ENCODE results near the gene TMEM219.
A peak's percentile ranks its signal among the peaks of the same experiment; 100 is the strongest.

The TMEM219 gene

DNA sequence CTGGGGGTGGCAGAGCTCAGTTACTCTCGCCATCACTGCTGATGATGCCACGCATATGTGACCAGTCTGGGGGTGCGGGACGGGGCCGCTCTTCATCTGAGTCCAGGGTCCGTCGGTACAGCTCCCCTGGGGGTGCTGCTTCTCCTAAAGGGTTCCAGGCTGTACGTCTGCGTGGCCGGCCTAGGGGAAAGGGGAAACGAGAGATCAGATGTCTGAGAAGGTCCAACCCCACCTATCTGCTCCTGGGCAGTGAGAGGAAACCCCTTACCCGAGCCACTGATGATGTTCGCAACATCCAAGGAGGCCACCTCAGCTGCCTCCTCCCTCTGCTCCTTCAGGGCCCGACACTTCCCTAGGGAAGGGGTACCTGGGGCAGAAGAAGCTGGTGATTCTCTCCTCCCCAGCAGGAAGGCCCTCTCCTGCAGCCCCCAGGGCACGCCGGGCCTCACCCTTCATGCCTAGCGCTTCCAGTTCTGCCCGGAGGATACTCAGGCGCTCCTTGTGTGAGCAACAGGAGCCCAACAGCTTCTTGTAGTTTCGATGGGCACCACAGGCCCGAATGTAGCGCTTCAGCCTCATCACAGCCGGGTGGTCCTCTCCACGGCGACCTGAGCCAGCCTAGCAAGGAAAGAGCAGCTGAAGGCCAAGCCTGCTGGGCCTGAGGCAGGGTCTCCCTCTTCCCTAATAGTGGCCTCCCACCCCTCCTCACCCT lies 31.5 kb downstream of the TMEM219 start:
- H3K9ac ChIP-seq (ENCODE audit: insufficient read length, low read depth): peak overlapping the region; percentile 97
- peaks cover 65% of the 10 kb centered on the region for H3K36me3 ChIP-seq (ENCODE audit: insufficient read depth, insufficient read length, low read length)
- no peaks in the 10 kb centered on the region for H3K9me3 ChIP-seq (ENCODE audit: insufficient read depth, low read length)
- H3K4me1 ChIP-seq (ENCODE audit: insufficient read depth, insufficient read length): peaks cover 14% of the 10 kb centered on the region
- no peak for DNase-seq (ENCODE audit: low read depth, low spot score)
- no peak for TF ChIP-seq SUZ12 (IDR thresholded peaks at IDR 0.05; ENCODE audit: extremely low read depth, insufficient read depth, insufficient read length)
- H3K27me3 ChIP-seq (ENCODE audit: insufficient read depth, insufficient read length): no peaks in the 10 kb centered on the region
- no peak overlapping the region for H3K4me3 ChIP-seq (ENCODE audit: insufficient read length, low read depth)

DNA sequence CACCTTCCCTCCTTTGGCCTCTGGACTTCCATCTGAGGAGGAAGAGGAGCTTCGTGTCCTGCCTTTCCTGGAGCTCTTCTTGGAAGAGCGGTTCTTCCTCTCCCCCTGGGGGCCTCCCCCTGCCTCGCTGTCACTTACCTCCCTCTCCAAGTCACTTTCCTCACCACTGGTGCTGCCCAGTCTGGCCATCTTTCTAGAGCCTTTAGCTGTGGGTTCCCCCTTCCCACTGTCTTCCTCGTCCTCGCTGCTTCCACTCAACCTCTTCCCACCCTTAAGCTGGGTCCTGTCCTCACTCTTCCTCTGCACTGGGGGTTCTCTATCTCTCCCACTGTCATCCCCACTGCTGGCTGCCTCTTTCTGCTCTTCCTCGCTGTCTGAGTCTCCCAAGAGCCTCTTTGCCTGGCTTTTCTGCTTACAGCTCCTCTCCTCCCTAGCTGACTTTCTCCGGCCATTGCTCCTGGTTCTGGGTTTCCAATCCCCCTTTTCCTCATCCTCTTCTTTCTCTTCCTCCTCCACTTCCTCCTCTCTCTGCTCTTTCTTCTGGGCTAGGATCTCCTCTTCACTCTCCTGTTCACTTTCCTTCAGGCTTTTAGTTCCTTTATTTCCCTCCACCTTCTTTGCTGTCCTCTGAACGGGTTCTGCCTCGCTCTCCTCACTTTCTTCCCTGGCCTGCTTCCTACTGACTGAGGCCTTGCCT lies 32.2 kb downstream of the TMEM219 start:
- Histone ChIP-seq H3K27me3 (ENCODE audit: insufficient read depth, insufficient read length) (no peaks in the 10 kb centered on the region), H3K4me3 (ENCODE audit: insufficient read length, low read depth) (no peak overlapping the region), H3K9ac (ENCODE audit: insufficient read length, low read depth) (peak overlapping the region; percentile 97), H3K4me1 (ENCODE audit: insufficient read depth, insufficient read length) (peaks cover 14% of the 10 kb centered on the region), H3K9me3 (ENCODE audit: insufficient read depth, low read length) (no peaks in the 10 kb centered on the region), H3K36me3 (ENCODE audit: insufficient read depth, insufficient read length, low read length) (peaks cover 62% of the 10 kb centered on the region)
- no peak for TF ChIP-seq ZNF274 (IDR thresholded peaks at IDR 0.05; ENCODE audit: low read depth, low read length)
- no peak for TF ChIP-seq SUZ12 (IDR thresholded peaks at IDR 0.05; ENCODE audit: extremely low read depth, insufficient read depth, insufficient read length)
- no peak for TF ChIP-seq YY1 (IDR thresholded peaks at IDR 0.05; ENCODE audit: insufficient read depth, insufficient read length)
- no peak for DNase-seq (ENCODE audit: low read depth, low spot score)

DNA sequence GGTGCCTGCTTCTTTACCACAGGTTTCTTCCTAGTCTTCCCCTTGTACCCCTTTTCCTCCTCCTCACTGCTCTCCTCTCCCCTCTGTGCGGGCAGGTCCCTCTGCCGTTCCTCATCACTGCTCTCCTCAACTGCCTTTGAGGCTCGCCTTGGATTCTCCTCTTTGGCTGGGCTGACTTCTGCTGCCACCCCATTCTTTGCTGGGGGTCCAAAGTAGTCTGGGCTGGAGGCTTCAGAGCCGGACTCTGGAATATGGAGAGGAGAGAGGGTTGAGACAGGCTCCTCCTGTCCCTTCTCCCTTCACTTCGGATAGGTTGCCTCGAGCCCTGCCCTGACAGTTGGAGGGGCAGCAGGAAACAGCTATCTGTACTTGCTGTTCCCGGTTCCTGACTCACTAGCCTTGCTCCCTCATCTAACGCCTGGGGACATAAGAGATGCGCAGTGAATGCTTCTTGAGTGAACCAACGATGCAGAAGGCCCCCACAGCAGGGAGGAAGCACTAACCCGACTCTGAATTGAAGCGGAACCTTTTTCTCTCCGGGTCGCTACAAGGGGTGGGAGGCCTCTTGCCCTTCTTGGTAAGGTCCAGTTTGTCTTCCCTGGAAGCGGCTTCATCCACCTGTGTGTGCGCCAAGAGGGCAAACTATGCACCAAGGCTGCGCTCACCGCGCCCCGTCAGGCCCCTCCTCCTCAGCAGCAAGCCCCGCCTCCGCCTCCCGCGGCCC lies 32.9 kb downstream of the TMEM219 start:
- H3K4me1 ChIP-seq (ENCODE audit: insufficient read depth, insufficient read length): peaks cover 14% of the 10 kb centered on the region
- H3K9ac ChIP-seq (ENCODE audit: insufficient read length, low read depth): peak overlapping the region; percentile 97
- TF ChIP-seq SUZ12 (IDR thresholded peaks at IDR 0.05; ENCODE audit: extremely low read depth, insufficient read depth, insufficient read length): no peak
- no peak for TF ChIP-seq ZNF274 (IDR thresholded peaks at IDR 0.05; ENCODE audit: low read depth, low read length)
- TF ChIP-seq YY1 (IDR thresholded peaks at IDR 0.05; ENCODE audit: insufficient read depth, insufficient read length): no peak
- H3K4me3 ChIP-seq (ENCODE audit: insufficient read length, low read depth): peak overlapping the region; percentile 84
- no peak for DNase-seq (ENCODE audit: low read depth, low spot score)
- H3K9me3 ChIP-seq (ENCODE audit: insufficient read depth, low read length): no peaks in the 10 kb centered on the region
- peaks cover 62% of the 10 kb centered on the region for H3K36me3 ChIP-seq (ENCODE audit: insufficient read depth, insufficient read length, low read length)
- no peaks in the 10 kb centered on the region for H3K27me3 ChIP-seq (ENCODE audit: insufficient read depth, insufficient read length)

DNA sequence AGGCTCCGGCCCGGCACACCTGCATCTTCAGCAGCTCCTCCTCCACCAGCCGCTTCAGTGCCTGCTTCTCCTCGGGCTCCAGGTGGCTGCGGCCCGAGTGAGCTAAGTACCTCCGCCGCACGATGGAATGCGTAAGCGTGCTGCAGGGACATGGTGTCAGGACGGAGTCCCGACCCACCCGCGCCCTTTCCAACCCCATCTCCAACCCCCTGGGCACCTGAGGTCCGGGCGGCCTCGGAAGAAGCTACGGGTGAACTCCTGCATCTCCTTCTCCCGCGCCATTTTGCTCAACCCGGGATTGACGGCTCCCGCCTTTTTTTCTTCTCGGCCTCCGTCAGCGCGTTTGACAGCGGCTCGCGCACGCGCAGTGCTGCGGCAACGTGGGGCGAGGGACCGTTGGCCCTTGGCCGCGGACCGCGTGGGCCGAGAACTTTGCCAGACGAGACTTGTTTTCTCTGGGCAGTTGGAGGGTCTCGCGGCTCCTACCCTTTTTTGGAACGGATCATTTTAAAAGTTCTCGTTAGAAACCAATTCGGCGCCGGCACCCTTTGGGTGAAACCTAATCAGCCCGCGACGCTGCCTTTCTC lies 33.5 kb downstream of the TMEM219 start, which contains the start of gene HIRIP3:
TSS of gene HIRIP3 (minus strand) at position 294 of the 587 bp plus-strand sequence. CDS start at position 282, 12 bp downstream.
- DNase-seq (ENCODE audit: low read depth, low spot score): peak; percentile 59
- peak within 1 kb of the TSS; percentile 97 for H3K9ac ChIP-seq (ENCODE audit: insufficient read length, low read depth)
- H3K36me3 ChIP-seq (ENCODE audit: insufficient read depth, insufficient read length, low read length): peaks cover 69% of the 10 kb centered on the region

DNA sequence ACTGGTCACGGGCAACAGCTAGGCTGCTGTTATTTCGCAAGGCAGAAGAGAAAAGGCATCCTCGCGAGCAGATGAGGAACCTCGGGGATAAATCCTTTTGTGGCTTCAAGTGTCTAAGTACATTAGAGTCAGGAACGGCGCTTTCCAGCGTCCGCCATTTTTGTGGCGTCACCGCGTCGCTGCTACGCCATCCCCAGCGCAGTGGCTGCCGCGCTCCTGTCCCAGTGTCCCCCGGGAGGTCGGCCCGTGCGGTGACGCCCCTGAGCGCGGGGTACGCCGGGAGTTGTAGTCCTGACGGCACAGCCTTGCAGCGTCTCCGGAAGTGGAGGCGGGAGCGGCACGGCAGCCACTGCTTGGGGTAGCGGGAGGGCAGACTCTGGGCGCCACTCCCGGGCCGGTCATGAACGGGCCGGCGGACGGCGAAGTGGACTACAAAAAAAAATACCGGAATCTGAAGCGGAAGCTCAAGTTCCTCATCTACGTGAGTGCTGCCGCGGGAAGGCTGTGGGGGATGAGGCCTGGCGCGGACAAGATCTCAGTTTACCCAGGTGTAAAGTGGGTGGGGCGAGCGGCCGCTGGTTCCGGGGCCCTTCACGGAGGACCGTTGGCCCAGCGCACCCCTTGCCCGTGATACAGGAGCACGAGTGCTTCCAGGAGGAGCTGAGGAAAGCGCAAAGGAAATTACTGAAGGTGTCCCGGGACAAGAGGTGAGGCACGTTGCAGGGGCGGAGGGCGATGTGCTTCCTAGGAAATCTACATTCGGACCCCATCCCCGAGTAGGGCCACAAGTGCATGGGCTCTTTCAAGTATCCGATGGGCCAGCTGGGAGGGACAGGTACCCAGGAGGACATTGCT lies 34.3 kb downstream of the TMEM219 start, which contains the start of gene INO80E:
TSS of gene INO80E (plus strand) at position 331 of the 855 bp plus-strand sequence. CDS start at position 401, 70 bp downstream.
- Histone ChIP-seq H3K4me1 (ENCODE audit: insufficient read depth, insufficient read length) (peaks cover 14% of the 10 kb centered on the region), H3K9me3 (ENCODE audit: insufficient read depth, low read length) (no peaks in the 10 kb centered on the region), H3K9ac (ENCODE audit: insufficient read length, low read depth) (peak within 1 kb of the TSS; percentile 97), H3K36me3 (ENCODE audit: insufficient read depth, insufficient read length, low read length) (peaks cover 71% of the 10 kb centered on the region), H3K4me3 (ENCODE audit: insufficient read length, low read depth) (peak within 1 kb of the TSS; percentile 84), H3K27me3 (ENCODE audit: insufficient read depth, insufficient read length) (no peaks in the 10 kb centered on the region)
- TF ChIP-seq SUZ12 (IDR thresholded peaks at IDR 0.05; ENCODE audit: extremely low read depth, insufficient read depth, insufficient read length) (no peak), YY1 (IDR thresholded peaks at IDR 0.05; ENCODE audit: insufficient read depth, insufficient read length) (peak; percentile 92)
- peak; percentile 97 for DNase-seq (ENCODE audit: low read depth, low spot score)

More for the DNA sequence above, 33.5 kb downstream of the TMEM219 start, which contains the start of gene HIRIP3:
- no peaks in the 10 kb centered on the region for H3K27me3 ChIP-seq (ENCODE audit: insufficient read depth, insufficient read length)
- peaks cover 14% of the 10 kb centered on the region for H3K4me1 ChIP-seq (ENCODE audit: insufficient read depth, insufficient read length)
- TF ChIP-seq ZNF274 (IDR thresholded peaks at IDR 0.05; ENCODE audit: low read depth, low read length): no peak
- TF ChIP-seq YY1 (IDR thresholded peaks at IDR 0.05; ENCODE audit: insufficient read depth, insufficient read length): peak; percentile 36
- TF ChIP-seq SUZ12 (IDR thresholded peaks at IDR 0.05; ENCODE audit: extremely low read depth, insufficient read depth, insufficient read length): no peak
- peak within 1 kb of the TSS; percentile 84 for H3K4me3 ChIP-seq (ENCODE audit: insufficient read length, low read depth)
- H3K9me3 ChIP-seq (ENCODE audit: insufficient read depth, low read length): no peaks in the 10 kb centered on the region

DNA sequence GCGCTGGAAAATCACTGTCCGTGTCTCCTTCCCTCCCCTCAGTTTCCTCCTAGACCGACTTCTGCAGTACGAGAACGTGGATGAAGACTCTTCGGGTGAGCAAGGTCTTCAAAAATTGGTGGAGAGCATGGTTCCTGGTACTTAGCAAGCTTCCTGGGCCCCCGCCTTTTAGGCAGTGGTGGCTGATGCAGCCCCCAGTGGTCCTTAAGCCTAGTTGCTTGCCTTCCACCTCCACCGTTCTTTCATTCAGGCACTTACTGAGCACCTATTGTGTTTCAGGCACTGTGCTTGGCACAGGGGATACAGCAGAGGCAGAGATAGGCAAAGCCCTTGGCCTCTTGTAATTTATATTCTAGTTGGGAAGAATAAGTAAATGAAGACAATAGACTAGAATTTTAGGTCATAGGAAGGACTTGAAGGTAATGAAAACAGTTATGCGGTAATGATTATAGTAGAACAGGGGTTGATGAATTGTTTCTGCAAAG lies 34.9 kb downstream of the TMEM219 start:
- H3K4me1 ChIP-seq (ENCODE audit: insufficient read depth, insufficient read length): peaks cover 14% of the 10 kb centered on the region
- H3K9me3 ChIP-seq (ENCODE audit: insufficient read depth, low read length): no peaks in the 10 kb centered on the region
- no peaks in the 10 kb centered on the region for H3K27me3 ChIP-seq (ENCODE audit: insufficient read depth, insufficient read length)
- no peak for DNase-seq (ENCODE audit: low read depth, low spot score)
- peak overlapping the region; percentile 84 for H3K4me3 ChIP-seq (ENCODE audit: insufficient read length, low read depth)
- peaks cover 71% of the 10 kb centered on the region for H3K36me3 ChIP-seq (ENCODE audit: insufficient read depth, insufficient read length, low read length)
- TF ChIP-seq SUZ12 (IDR thresholded peaks at IDR 0.05; ENCODE audit: extremely low read depth, insufficient read depth, insufficient read length) (no peak), YY1 (IDR thresholded peaks at IDR 0.05; ENCODE audit: insufficient read depth, insufficient read length) (no peak), ZNF274 (IDR thresholded peaks at IDR 0.05; ENCODE audit: low read depth, low read length) (no peak)
- peak overlapping the region; percentile 91 for H3K9ac ChIP-seq (ENCODE audit: insufficient read length, low read depth)

All from NT2/D1 (cell line).